ENCODE results near the gene CROCC2.

CROCC2 gene

DNA sequence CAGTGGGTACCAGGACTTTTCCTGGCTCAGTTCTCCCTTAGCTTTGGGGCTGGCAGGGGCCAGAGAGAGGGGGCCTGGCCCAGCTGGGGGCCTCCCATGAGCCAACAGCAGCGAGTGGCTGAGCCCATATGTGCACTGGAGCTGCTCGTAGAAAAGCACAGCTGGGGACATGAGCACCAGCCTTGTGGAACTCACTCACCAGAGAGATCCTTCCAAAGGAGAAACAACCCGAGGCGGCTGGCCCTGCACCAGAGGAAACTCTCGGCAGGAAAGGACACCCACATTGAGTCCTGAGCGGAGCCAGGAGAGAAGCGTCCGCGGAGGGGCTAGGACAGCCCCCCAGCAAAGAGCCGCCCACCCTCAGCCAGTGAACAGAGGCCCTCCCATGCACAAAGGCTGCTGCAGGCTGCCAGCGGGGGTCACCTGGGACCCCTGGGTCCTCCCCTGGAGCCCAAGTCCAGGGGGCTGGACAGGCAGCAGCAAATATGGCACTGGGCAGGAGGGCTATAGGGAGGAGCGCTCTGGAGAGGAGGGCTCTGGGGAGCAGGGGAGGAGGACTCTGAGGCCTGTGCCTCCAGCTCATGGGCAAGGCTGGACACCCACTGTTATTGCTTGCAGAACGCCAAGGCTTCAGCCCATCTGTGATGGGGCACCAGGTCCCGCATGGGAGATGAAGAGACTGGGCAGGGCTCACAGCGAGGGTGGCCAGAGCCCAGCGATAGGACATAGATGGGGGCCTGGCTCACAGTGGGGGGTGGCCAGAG, 50.2 kb downstream of the CROCC2 start:
- DNase-seq (ENCODE audit: low spot score), result peak; percentile 9

DNA sequence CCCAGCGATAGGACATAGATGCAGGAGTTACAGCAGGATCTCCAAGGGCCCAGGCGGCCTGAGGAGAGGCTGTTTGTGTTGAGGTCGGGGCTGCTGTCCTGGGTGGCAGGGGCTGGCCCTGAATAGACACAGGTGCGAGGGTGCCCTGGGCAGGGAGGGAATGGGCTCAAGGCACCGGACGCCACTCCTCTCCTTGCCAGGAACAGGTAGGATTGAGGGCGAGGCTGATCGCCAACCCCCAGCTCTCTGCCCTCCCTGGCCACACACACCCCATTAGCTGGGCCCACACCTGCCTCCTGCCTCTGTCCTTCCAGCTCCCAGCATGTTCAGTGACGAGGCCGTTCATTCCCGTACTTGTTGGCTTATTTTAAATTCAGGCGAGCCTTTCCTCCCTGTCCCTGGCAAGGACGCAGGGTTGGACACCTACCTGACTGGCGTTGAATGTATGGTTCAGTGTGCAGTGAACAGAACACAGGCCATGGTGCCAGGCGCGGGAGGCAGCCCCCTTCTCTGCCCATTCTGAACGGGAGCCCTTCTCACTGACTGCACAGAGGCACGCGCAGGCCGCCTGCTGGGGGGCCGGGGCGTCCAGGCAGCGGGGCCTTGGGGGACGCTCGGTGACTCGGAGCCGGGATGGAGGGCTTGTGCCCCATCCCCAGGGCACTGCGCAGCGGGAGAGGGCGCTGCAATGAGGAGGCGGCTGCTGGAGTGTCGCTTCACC, 51.0 kb downstream of the CROCC2 start:
- DNase-seq (ENCODE audit: low spot score), result no peak

DNA sequence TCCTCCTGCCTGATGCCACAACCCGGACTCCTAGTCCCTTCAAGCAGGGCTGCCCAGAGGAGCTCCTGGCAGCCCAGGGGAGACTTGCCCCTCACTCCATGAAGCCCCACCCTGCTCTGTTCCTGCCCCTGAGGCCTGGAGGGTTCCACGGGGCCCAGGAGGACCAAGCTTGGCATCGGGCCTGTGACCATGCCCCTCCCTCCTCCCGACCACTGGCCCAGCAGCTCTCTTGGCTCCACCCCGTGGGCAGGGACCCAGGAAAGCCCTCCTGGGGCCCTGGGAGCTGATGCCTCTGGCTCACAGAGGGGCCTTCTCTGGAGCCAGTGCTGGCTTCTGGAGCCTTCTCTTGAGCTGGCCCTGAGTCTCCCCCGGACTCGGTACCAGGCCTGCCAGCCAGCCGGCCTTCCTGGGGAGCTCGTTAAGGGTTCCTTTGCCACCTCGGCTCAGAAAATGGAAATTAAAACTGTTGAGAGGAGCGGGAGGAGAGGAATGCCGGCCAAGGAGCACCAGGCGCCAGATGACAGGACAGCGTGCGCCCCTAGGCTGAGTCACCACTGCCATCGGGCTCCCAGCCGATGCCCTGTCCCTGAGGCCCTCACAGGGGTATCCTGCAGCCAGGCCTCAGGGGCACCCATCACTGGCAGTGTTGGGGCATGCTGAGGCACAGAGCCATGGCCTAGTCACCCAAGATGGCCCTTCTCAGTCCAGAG, 51.7 kb downstream of the CROCC2 start:
- DNase-seq (ENCODE audit: low spot score), result peak; percentile 66

DNA sequence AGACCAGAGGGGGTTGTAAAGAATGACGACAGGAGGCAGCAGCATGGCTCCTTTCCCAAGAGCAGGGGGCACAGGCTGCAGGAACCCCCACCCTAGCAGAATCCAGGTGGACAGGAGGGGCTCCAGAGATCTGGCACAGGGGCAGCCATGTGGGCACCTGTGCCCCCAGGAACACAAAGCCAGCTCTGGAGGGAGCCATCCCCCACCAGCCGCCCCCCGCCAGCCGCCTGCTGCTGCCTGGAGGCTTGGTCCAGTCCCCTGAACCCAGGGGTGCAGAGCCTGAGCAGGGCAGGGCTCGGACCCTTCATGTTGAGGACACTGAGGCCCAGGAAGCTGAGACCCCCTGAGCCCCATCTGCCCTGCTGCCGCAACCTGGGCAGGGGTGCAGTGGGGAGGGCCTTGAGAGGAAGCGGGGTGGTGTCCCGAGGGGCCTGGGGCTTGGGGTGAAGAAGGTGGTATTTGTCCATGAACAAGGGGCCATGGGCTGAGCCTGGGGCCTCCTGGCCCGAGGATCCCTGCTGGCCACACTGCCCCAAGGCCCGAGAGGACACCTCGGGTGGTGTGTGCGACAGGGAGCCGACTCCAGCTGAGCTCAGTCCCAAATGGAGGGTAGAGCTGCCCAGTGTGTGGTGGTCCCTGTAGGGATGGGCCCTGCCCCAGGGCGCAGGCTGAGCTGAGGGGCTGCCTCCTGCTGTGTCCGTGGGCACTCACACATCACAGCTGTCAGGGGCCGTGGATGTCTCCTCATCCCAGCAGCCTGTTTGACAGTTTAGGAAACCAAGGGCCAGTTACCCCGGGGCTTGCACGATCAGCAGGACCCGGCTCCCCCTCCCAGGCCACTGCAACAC, 52.5 kb downstream of the CROCC2 start:
- DNase-seq (ENCODE audit: low spot score), result peak; percentile 9

DNA sequence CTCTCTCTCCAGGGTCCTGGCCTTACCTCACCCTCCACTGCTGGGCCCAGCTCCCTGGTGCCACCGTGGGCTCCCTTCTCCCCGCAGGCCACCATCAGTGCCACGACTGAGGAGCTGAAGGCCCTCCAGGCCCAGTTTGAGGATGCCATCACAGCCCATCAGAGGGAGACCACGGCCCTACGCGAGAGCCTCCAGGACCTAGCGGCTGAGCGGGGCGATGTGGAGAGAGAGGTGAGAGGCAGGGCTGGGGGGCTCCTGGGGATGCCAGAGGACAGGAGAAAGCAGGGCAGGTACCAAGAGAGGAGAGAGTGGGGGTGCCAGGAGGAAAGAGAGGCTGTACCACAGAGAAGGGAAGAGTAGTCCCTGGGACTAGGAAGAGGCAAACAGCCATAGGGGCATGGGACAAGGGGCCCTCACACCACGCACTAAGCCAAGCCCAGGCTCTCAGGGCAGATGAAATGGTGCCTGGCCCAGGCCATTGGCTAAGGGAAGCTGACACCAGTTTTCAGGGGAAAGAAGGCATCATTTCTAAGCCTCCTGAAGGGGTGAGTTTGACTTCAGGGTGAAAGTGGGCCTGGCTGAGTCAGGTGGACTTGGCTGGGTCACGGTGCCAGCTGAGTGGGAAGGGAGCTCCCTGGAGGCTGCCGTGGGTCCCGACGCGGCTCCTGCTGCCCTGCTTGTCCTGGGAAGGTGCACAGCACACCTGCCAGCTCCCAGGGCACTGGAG, 53.2 kb downstream of the CROCC2 start:
- peak; percentile 13 for DNase-seq (ENCODE audit: low spot score)

DNA sequence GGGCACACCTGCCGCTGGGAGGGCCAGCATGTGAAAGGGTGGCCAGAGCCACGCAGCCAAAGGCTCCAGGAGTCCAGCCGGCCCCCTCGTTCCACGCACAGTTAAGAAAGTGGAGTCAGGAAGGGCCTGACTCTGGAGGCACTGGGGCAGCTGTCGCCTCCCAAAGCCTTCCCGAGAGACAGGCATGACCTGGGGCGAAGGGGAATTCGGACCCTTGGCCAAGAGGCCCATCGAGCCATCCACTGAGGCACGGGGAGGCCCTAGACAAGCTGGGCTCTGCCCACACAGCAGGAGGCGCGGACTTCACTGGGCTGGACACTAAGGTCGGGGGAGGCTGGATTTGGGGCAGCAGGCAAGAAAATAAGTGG, 53.8 kb downstream of the CROCC2 start:
- peak; percentile 11 for DNase-seq (ENCODE audit: low spot score)

DNA sequence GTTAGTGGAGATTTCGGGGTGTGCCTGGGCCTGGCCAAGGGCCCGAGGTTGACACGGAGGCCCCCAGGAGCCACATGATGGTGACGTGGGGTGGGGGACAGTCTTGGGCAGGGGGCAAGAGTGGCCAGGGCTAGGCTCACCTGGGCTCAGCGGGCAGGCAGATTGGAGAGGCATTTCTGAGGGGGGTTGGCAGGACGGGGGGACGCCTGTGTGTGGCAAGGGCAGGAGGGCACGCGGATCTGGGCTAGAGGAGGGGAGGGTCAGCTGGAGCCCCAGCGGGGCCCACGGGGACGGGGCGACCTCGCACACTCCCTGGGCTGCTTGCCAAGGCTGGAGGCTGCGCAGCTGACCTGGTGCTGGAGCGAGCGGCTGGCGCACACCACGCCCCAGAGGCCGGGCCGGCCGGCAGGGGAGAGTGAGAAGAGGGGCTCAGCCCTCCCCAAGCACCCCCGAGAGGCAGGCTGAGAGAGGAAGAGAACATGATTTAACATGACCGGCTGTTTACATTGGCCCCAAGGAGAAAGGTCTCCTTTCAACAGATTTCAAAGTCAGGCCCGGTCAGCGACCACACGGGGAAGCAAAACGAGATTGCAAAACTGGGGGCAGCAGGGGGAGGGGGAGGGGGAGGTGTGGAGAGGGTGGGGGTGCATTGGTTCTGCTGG, 54.3 kb downstream of the CROCC2 start:
- peak; percentile 47 for DNase-seq (ENCODE audit: low spot score)

DNA sequence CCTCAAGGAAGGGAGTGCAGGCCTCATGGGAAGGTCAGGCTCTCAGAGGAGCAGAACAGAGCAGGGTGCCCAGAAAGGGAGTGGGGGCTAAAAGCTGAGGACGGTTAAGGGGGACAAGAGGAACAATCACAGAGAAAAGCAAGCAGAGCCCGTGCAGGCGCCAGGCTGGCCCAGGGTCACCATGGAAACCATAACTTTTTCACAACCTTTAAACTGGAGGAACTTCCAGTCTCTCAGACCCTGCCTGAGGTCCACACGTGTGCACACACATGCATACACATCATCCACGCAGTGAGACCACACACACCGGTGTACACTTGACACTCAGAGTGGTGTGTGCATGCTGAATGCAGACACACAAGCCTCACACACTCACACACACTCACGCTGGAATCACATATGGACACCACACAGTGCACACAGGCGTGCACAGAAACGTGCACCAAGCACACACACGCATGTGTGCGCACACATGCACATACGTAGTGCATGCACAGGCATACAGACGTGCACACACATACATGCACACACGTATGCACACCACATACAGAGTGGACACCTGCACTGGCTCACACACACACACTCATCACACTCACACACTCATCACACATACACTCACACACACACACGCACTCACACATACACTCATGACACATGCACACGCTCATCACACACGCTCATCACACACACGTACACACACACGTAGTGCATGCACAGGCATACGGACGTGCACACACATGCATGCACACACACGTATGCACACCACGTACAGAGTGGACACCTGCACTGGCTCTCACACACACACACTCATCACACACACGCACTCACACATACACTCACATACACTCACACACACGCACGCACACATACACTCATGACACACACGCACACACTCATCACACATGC, 55.1 kb downstream of the CROCC2 start:
- DNase-seq (ENCODE audit: low spot score), result no peak

DNA sequence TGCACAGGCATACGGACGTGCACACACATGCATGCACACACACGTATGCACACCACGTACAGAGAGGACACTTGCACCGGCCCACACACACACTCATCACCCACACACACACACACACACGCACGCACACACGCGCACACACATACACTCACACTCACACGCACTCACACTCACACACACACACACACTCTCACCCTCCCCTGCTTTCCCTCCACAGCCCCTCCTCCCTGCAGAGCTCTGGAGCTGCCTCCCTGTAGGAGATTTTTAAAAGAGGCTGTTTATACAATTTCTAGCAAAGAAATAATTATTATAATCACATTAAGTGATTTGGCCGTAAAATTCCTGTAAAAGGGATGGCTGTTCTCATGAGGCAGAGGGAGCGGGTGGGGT, 55.8 kb downstream of the CROCC2 start:
- no peak for DNase-seq (ENCODE audit: low spot score)

DNA sequence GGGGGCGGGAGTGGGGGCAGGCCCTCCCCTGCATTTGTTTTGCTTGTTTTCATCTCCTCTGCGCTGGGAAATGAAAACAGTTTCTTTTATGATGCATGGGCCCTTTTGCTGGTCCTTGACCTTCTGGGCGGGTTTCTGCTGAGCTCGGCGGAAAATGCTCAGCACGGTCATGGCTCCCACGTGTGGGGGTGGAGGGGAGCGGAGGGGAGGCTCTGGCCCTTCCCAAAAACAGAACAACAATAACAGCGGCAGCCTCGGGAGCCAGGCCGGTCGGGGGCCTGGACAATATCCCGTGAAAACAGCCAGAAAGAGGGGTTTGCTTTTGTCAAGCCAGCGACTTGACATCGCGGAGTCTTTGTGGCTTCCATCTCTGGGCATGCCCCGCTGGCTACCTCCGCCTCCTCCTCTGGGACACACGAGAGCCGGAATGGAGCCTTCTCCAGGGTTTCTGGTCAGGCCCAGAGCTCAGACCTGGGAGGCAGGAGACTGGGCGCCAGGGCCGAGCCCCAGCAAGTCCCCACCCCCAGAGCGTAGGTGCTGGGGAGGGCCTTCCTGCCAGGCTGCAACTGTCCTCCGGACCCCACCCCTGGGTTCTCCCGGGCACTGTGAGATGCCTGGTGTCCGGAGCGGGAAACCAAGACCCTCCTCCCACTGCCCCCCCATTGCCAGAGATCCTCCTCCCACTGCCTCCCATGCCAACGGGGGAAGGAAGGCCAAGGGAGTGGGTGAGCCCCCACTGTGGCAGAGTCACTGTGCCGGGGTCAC, 56.3 kb downstream of the CROCC2 start:
- peak; percentile 55 for DNase-seq (ENCODE audit: low spot score)

DNA sequence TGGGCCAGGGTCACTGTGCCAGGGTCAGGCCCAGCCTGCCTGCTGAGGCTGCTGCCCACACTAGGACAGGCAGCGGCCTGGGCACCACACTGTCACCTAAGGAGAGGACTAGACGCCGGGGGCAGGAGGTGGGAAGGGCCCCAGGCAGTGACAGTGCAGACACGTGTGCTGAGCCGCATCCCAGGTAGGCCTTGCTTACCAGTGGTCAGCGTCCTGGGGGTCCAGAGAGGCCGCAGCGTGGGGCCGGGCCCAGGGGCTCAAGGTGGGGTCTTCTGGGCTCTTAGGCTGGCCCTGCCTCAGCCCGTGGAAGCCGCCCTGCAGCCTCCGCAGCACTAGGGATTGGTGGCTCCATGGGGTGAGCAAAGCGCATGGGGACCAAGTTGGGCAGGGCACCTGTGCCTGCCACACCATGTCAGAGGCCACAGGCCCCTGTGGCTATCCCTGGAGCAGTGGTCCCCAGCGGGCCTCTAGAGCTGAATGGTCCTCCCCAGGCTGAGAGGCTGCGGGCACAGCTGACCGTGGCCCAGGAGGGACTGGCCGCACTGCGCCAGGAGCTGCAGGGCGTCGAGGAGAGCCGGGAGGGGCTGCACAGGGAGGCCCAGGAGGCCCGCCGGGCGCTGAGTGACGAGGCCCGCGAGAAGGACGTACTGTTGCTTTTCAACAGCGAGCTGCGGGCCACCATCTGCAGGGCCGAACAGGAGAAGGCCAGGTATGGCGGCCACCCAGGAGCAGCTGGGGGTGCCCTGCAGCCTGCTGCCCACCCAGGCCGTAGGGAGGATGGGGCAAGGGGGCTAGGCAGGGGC, 57.1 kb downstream of the CROCC2 start:
- no peak for DNase-seq (ENCODE audit: low spot score)

DNA sequence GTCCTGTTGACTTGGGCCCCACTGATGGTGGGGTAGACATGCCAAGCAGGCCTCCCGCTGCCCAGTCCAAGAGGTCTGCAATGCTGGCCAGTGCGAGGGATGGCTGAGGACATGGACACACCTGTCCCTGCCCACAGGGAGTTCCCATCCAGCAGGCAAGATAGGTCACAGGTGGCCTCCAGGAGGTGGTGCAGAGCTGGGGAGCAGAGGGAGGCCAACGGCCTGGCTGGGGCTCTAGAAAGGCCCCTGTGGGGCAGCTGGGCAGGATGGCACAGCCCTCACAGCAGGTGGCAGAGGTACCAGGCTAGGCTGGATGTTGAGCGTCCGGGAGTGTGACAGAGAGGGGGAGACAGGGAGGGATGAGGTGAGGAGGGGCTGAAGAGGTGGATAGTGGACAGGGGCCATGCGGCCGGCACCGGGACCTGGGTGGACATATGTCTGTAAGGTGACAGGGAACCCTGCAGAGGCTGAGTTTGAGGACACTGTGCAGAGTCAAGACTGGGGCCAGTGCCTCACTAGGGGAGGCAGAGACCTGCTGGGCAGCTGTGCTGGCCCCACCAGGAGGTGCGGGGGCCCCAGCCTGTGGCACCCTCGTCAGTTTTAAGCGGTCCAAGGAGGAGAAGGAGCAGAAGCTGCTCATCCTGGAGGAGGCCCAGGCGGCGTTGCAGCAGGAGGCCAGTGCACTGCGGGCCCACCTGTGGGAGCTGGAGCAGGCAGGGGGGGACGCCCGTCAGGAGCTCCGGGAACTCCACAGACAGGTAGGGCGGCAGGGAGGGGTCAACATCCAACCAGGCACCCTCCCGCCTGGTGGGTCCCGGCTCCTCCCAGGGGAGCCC, 58.0 kb downstream of the CROCC2 start:
- DNase-seq (ENCODE audit: low spot score), result no peak

DNA sequence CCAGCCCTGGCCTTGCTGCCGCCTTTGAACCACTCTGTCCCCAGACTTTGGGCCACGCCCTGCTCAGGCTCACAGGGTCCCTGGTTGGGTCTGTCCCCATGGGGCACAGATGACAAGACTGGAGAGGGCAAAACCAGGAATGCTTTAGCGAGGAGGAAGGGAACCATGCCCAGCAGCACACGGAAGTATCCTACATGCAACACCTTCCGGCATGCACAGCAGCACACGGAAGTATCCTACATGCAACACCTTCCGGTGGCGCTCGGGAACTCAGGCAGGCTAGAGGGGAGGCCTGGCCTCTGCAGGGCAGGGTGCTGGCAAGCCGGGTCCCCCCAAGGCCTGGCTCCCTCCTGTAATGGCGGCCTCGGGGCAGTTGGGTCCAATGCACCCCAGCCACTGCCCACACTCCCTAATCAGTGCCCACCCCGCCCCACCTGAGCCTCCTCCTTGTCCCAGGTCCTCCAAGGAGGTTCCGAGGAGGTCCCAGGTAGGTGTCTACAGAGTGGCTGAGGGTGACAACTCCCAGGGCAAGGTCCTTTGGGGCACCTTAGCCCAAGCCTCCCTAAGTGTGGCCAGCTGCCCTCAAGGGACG, 58.7 kb downstream of the CROCC2 start:
- DNase-seq (ENCODE audit: low spot score), result no peak

DNA sequence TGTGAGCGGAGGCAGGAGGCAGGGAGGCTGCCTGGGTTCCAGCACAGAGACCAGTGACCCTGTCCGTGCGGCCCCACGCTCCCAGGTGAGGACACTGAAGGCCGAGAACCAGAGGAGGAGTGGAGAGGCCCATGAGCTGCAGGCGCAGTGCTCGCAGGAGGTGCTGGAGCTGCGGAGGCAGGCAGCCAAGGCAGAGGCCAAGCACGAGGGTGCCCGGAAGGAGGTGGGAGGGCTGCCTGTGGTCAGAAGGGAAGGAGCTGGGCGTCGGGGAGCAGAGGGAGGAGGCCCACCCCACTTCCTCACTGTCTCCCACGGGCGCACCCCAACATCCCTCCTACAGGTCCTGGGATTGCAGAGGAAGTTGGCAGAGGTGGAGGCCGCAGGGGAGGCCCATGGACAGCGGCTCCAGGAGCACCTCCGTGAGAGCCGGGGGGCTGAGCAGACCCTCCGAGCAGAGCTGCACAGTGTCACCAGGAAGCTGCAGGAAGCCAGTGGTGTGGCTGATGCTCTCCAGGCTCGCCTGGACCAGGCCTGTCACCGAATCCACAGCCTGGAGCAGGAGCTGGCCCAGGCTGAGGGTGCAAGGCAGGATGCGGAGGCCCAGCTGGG, 59.3 kb downstream of the CROCC2 start:
- no peak for DNase-seq (ENCODE audit: low spot score)

DNA sequence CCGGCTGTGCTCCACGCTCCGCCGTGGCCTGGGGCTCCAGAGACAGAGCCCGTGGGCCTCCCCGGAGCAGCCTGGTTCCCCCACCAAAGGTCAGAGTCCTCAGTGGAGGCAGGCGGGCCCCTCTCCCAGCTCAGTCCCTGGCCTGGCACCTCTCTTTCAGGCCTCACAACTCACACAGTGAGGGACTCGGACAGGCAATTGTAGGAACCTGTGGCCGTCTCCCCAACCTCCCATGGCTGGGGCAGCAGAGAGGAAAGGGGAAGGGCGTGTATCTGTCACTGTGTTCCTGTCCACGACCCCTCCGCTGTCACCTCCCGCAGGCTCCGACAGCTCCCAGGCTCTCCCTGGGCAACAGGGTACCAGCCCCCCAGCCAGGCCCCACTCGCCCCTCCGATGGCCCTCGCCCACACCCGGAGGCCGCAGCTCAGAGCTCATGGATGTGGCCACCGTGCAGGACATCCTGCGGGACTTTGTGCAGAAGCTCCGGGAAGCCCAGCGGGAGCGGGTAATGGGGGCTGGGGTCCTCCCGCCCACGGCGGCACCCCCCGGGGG, 59.8 kb downstream of the CROCC2 start:
- no peak for DNase-seq (ENCODE audit: low spot score)

DNA sequence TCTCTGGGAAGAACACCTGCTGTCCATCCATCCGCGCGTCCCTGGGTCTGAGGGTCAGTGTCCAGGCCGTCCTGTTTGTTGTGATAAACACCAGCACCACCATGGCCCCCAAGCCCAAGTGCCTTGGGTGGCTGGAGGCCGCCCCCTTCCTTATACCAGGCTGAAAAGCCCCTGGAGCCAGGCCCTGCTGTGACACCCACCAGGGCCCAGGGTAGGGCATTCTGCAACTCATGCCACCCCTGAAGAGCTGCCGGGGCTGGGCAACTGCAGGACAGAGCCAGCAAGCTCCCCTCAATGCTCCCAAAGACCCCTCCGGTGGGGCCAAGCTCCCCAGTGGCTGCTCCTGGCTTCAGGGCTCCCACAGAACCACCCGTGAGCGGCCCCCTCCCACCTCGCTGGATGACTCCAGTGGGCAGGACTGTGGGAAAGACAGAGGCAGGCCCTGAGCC, 60.3 kb downstream of the CROCC2 start:
- DNase-seq (ENCODE audit: low spot score), result no peak

All from iPS-NIHi11 (cell line).